Astrocyte (in vitro differentiated cells and primary cell): ENCODE measurements around the gene PTH2R. TPM values are rescaled to one million over a fixed set of nuclear protein-coding genes. Genes with fewer than 3 reads are reported as not detected.

Experiments used
- DNase-seq: peaks from one replicate; pipeline ENCODE4 v3.0.0-alpha.2; 2010; ENCODE audit warnings: low read depth
- FAIRE-seq: peaks from 2 replicates; lab custom pipeline; 2011; peaks lifted over from hg19 to GRCh38; lab: Jason Lieb, UNC
- H2AFZ ChIP-seq: 2 replicates; pipeline ENCODE4 v1.6.0; 2012; ENCODE audit warnings: low read depth, low read length, inconsistent platforms
- H3K27ac ChIP-seq: 2 replicates; pipeline ENCODE4 v1.5.1; 2011; ENCODE audit warnings: low read depth, low read length, inconsistent platforms
- H3K27me3 ChIP-seq: 2 replicates; pipeline ENCODE4 v1.6.0; 2011; ENCODE audit warnings: low read length, inconsistent platforms; ENCODE audit not compliant: insufficient read depth
- H3K36me3 ChIP-seq: 2 replicates; pipeline ENCODE4 v1.5.1; 2011; ENCODE audit warnings: low read length, inconsistent platforms; ENCODE audit not compliant: insufficient read depth
- H3K4me1 ChIP-seq: 2 replicates; pipeline ENCODE4 v1.5.1; 2011; ENCODE audit warnings: low read length, inconsistent platforms; ENCODE audit not compliant: insufficient read depth
- H3K4me2 ChIP-seq: 2 replicates; pipeline ENCODE4 v1.6.0; 2012; ENCODE audit warnings: low read length, inconsistent platforms
- H3K4me3 ChIP-seq: 2 replicates; pipeline ENCODE4 v1.5.1; 2011; ENCODE audit warnings: low read depth, mild to moderate bottlenecking, low read length, inconsistent platforms; ENCODE audit not compliant: insufficient read depth
- H3K79me2 ChIP-seq: 2 replicates; pipeline ENCODE4 v1.6.0; 2012; ENCODE audit warnings: mild to moderate bottlenecking, low read length, inconsistent platforms; ENCODE audit not compliant: insufficient read depth
- H3K9ac ChIP-seq: 2 replicates; pipeline ENCODE4 v1.6.0; 2012; ENCODE audit warnings: mild to moderate bottlenecking, low read length, inconsistent platforms
- H3K9me3 ChIP-seq: 2 replicates; pipeline ENCODE4 v1.5.1; 2012; ENCODE audit warnings: low read depth, mild to moderate bottlenecking, low read length, inconsistent platforms; ENCODE audit not compliant: insufficient read depth
- H4K20me1 ChIP-seq: 2 replicates; pipeline ENCODE4 v1.6.0; 2012; ENCODE audit warnings: low read length, inconsistent platforms; ENCODE audit not compliant: insufficient read depth
- H3K27ac Mint-ChIP-seq: one replicate; pipeline ENCODE4 v1.8.0; 2021; ENCODE audit warnings: mild to moderate bottlenecking, mixed read lengths; ENCODE audit not compliant: unreplicated experiment
- H3K27me3 Mint-ChIP-seq: one replicate; pipeline ENCODE4 v1.8.0; 2021; ENCODE audit warnings: low read depth, mixed read lengths; ENCODE audit not compliant: unreplicated experiment
- H3K36me3 Mint-ChIP-seq: one replicate; pipeline ENCODE4 v1.8.0; 2021; ENCODE audit warnings: low read depth, mixed read lengths; ENCODE audit not compliant: unreplicated experiment
- H3K4me1 Mint-ChIP-seq: one replicate; pipeline ENCODE4 v1.8.0; 2021; ENCODE audit warnings: low read depth, mixed read lengths; ENCODE audit not compliant: unreplicated experiment
- H3K4me3 Mint-ChIP-seq: one replicate; pipeline ENCODE4 v1.8.0; 2021; ENCODE audit warnings: mild to moderate bottlenecking, moderate library complexity, mixed read lengths; ENCODE audit not compliant: unreplicated experiment
- H3K9me3 Mint-ChIP-seq: one replicate; pipeline ENCODE4 v1.8.0; 2021; ENCODE audit warnings: mild to moderate bottlenecking, mixed read lengths; ENCODE audit not compliant: unreplicated experiment
- EZH2 ChIP-seq: IDR thresholded peaks from 2 replicates; pipeline ENCODE4 v1.6.1; 2012; ENCODE audit warnings: mild to moderate bottlenecking, low read length, inconsistent platforms; ENCODE audit not compliant: insufficient read depth
- total RNA-seq: library from RNA; stranded (reverse); gene quantifications from 2 replicates; pipeline ENCODE4 v1.2.1, GENCODE V29; 2021
- TF ChIP-seq, protein P1 (sequence below): IDR thresholded peaks from 2 replicates; pipeline ENCODE4 v1.5.1; 2011; ENCODE audit warnings: low read depth, mild to moderate bottlenecking, inconsistent platforms, low read length, moderate library complexity; ENCODE audit not compliant: insufficient read depth

Gene PTH2R
- total RNA-seq, 1 donor from 2014 or later = not detected

- Histone ChIP-seq H3K79me2 (no peaks in the 10 kb centered on the region), H3K4me3 (no peak overlapping the region), H3K27ac (no peak overlapping the region), H3K27me3 (no peaks in the 10 kb centered on the region), H4K20me1 (no peaks in the 10 kb centered on the region), H3K4me2 (no peak overlapping the region), H3K36me3 (no peaks in the 10 kb centered on the region), H3K9me3 (no peaks in the 10 kb centered on the region), H2AFZ (no peak overlapping the region), H3K9ac (no peak overlapping the region), H3K4me1 (no peaks in the 10 kb centered on the region)
- peaks cover 8% of the 10 kb centered on the region for H3K9me3 Mint-ChIP-seq
- H3K4me3 Mint-ChIP-seq = no peak overlapping the region
- FAIRE-seq = no peak
- no peaks in the 10 kb centered on the region for H3K4me1 Mint-ChIP-seq
- no peak overlapping the region for H3K27ac Mint-ChIP-seq
- DNase-seq = no peak
- no peaks in the 10 kb centered on the region for H3K27me3 Mint-ChIP-seq
- H3K36me3 Mint-ChIP-seq = no peaks in the 10 kb centered on the region
- TF ChIP-seq, protein P1, sequence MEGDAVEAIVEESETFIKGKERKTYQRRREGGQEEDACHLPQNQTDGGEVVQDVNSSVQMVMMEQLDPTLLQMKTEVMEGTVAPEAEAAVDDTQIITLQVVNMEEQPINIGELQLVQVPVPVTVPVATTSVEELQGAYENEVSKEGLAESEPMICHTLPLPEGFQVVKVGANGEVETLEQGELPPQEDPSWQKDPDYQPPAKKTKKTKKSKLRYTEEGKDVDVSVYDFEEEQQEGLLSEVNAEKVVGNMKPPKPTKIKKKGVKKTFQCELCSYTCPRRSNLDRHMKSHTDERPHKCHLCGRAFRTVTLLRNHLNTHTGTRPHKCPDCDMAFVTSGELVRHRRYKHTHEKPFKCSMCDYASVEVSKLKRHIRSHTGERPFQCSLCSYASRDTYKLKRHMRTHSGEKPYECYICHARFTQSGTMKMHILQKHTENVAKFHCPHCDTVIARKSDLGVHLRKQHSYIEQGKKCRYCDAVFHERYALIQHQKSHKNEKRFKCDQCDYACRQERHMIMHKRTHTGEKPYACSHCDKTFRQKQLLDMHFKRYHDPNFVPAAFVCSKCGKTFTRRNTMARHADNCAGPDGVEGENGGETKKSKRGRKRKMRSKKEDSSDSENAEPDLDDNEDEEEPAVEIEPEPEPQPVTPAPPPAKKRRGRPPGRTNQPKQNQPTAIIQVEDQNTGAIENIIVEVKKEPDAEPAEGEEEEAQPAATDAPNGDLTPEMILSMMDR = peak; percentile 24
- TF ChIP-seq EZH2 = no peak
Measured at GRCh38 chr2:208466151-208466919, 59.7 kb downstream of the PTH2R start.

DNA sequence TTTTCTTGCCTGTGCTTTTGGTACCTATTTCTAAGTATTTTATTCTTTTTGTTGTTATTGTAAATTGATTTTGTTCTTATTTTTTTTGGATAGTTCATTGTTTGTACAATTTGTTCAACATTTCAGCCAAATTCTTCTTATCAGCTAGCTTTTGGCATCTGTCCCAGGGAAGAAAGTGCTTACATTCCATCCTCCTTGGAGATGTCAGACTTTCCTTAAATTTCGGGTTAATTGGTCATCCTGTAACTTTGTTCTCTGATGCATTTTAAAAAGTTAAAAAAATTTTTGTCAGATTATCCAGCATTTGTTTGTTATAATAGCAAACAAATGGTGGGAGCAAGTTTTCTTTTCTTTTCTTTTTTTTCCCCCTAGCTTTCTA lies 60.3 kb downstream of the PTH2R start:
- no peak overlapping the region for H3K9ac ChIP-seq
- TF ChIP-seq, protein P1 = no peak
- TF ChIP-seq EZH2 = no peak
- no peak overlapping the region for H3K4me2 ChIP-seq
- no peak overlapping the region for H3K4me3 Mint-ChIP-seq
- no peak overlapping the region for H3K27ac ChIP-seq
- H4K20me1 ChIP-seq = no peaks in the 10 kb centered on the region
- H3K27me3 Mint-ChIP-seq = no peaks in the 10 kb centered on the region
- H3K4me3 ChIP-seq = no peak overlapping the region
- H3K27me3 ChIP-seq = no peaks in the 10 kb centered on the region
- H2AFZ ChIP-seq = no peak overlapping the region
- no peak for FAIRE-seq
- no peaks in the 10 kb centered on the region for H3K9me3 ChIP-seq
- peaks cover 8% of the 10 kb centered on the region for H3K9me3 Mint-ChIP-seq
- H3K36me3 Mint-ChIP-seq = no peaks in the 10 kb centered on the region
- no peaks in the 10 kb centered on the region for H3K4me1 ChIP-seq
- no peaks in the 10 kb centered on the region for H3K79me2 ChIP-seq
- DNase-seq = peak; percentile 21
- H3K27ac Mint-ChIP-seq = no peak overlapping the region
- H3K36me3 ChIP-seq = no peaks in the 10 kb centered on the region
- no peaks in the 10 kb centered on the region for H3K4me1 Mint-ChIP-seq

- no peak overlapping the region for H3K9ac ChIP-seq
- no peaks in the 10 kb centered on the region for H3K27me3 ChIP-seq
- no peak overlapping the region for H3K27ac ChIP-seq
- H3K4me3 Mint-ChIP-seq = no peak overlapping the region
- no peak overlapping the region for H3K4me3 ChIP-seq
- H4K20me1 ChIP-seq = no peaks in the 10 kb centered on the region
- no peak for FAIRE-seq
- no peak for DNase-seq
- no peaks in the 10 kb centered on the region for H3K4me1 ChIP-seq
- no peak overlapping the region for H3K4me2 ChIP-seq
- H3K79me2 ChIP-seq = no peaks in the 10 kb centered on the region
- H3K27me3 Mint-ChIP-seq = no peaks in the 10 kb centered on the region
- H3K9me3 ChIP-seq = no peaks in the 10 kb centered on the region
- H2AFZ ChIP-seq = no peak overlapping the region
- H3K9me3 Mint-ChIP-seq = peaks cover 8% of the 10 kb centered on the region
- H3K27ac Mint-ChIP-seq = no peak overlapping the region
- H3K36me3 ChIP-seq = no peaks in the 10 kb centered on the region
- TF ChIP-seq EZH2 = no peak
- TF ChIP-seq, protein P1 = no peak
- H3K36me3 Mint-ChIP-seq = no peaks in the 10 kb centered on the region
- no peaks in the 10 kb centered on the region for H3K4me1 Mint-ChIP-seq
Measured at GRCh38 chr2:208467564-208467963, 61.0 kb downstream of the PTH2R start.
